Endothelial cell of umbilical vein (primary cell): Measurements from ENCODE around the gene BCL11B. TPM values are rescaled to one million over a fixed set of nuclear protein-coding genes. Genes with fewer than 3 reads are reported as not detected.

Experiments used
- BruUV-seq: library from RNA; stranded (reverse); fragments of 400-500 nt; replicated peaks from 2 replicates; lab custom pipeline; 2021; lab: Mats Ljungman, UMichigan
- CTCF ChIA-PET: fragments of 300-600, 350-600 bp; sonication (Branson Sonifier 250); formaldehyde crosslinking; loops from one replicate; lab custom pipeline; 2021; ENCODE audit warnings: antibody characterized with exemption, inconsistent platforms; lab: Charles Lee
- POLR2A ChIA-PET: fragments of 300-600, 350-600 bp; sonication (Branson Sonifier 250); formaldehyde crosslinking; loops from one replicate; lab custom pipeline; 2021; ENCODE audit warnings: antibody characterized with exemption, inconsistent platforms; lab: Charles Lee
- DNase-seq: peaks from one replicate; pipeline ENCODE4 v3.0.0-alpha.2; 2011; ENCODE audit warnings: low read depth, low spot score
- FAIRE-seq: peaks from 2 replicates; lab custom pipeline; 2011; peaks lifted over from hg19 to GRCh38; lab: Jason Lieb, UNC
- H2AFZ ChIP-seq: 2 replicates; pipeline ENCODE4 v1.6.0; 2012; ENCODE audit warnings: low read depth, low read length, control low read depth, inconsistent platforms
- H3K27ac ChIP-seq: 2 replicates; pipeline ENCODE4 v1.5.1; 2011; ENCODE audit warnings: low read depth, mild to moderate bottlenecking, control low read depth, low read length, moderate library complexity; ENCODE audit not compliant: insufficient read depth
- H3K27me3 ChIP-seq, 2 experiments: 2 replicates each; pipeline versions ENCODE4 v1.6.0 to v1.6.1; 2011; ENCODE audit warnings: low read length in 2 of 2, mixed read lengths in 1 of 2; ENCODE audit not compliant: control insufficient read depth in 2 of 2, insufficient read depth in 2 of 2
- H3K36me3 ChIP-seq, 2 experiments: 2 replicates in 1 of 2; 3 replicates in 1 of 2; pipeline ENCODE4 v1.5.1; 2011; ENCODE audit warnings: low read length in 2 of 2, mild to moderate bottlenecking in 1 of 2, moderate library complexity in 1 of 2; ENCODE audit not compliant: control insufficient read depth in 2 of 2, insufficient read depth in 2 of 2; ENCODE audit errors: extremely low read depth in 1 of 2
- H3K4me1 ChIP-seq: 3 replicates; pipeline ENCODE4 v1.5.1; 2011; ENCODE audit warnings: mild to moderate bottlenecking, low read length; ENCODE audit not compliant: control insufficient read depth, insufficient read depth; ENCODE audit errors: extremely low read depth
- H3K4me2 ChIP-seq: 2 replicates; pipeline ENCODE4 v1.6.1; 2011; ENCODE audit warnings: low read length, control low read depth, mixed read lengths; ENCODE audit not compliant: insufficient read depth
- H3K4me3 ChIP-seq, 3 experiments: fragments of 200-600 bp in 1 of 3; sonication (generic), shearing (Covaris generic) in 1 of 3; replicated peaks in 1 of 3; 2 replicates each; pipeline ENCODE4 v1.5.1; 2011 to 2016; ENCODE audit warnings: control low read depth in 3 of 3, low read length in 3 of 3, mild to moderate bottlenecking in 2 of 3, inconsistent platforms in 1 of 3, low read depth in 1 of 3, moderate library complexity in 1 of 3; ENCODE audit not compliant: insufficient read depth in 1 of 3
- H3K79me2 ChIP-seq: 2 replicates; pipeline ENCODE4 v1.6.0; 2012; ENCODE audit warnings: low read length, inconsistent platforms; ENCODE audit not compliant: control insufficient read depth, insufficient read depth
- H3K9ac ChIP-seq: replicated peaks from 2 replicates; pipeline ENCODE3; 2011; ENCODE audit warnings: low read length, control low read depth; ENCODE audit not compliant: insufficient read depth; ENCODE audit errors: extremely low read depth
- H3K9me1 ChIP-seq: replicated peaks from 3 replicates; pipeline ENCODE4 v1.6.0; 2011; ENCODE audit warnings: mild to moderate bottlenecking, low read length; ENCODE audit not compliant: control insufficient read depth, insufficient read depth; ENCODE audit errors: extremely low read depth
- H3K9me3 ChIP-seq: replicated peaks from 2 replicates; pipeline ENCODE4 v1.5.1; 2012; ENCODE audit warnings: low read length, inconsistent platforms; ENCODE audit not compliant: control insufficient read depth, insufficient read depth
- H4K20me1 ChIP-seq: replicated peaks from 2 replicates; pipeline ENCODE3; 2011; ENCODE audit warnings: mild to moderate bottlenecking, low read length; ENCODE audit not compliant: control insufficient read depth, insufficient read depth; ENCODE audit errors: extremely low read depth
- CTCF ChIP-seq, 2 donors: IDR thresholded peaks; 1 replicate in 1 of 2; 2 replicates in 1 of 2; pipeline ENCODE4 v1.5.1; 2011; ENCODE audit warnings: low read length in 2 of 2, mild to moderate bottlenecking in 2 of 2, moderate library complexity in 2 of 2, control low read depth in 1 of 2, inconsistent platforms in 1 of 2, low read depth in 1 of 2; ENCODE audit not compliant: insufficient read depth in 1 of 2; ENCODE audit errors: extremely low read depth in 1 of 2
- EZH2 ChIP-seq: IDR thresholded peaks from 2 replicates; pipeline ENCODE4 v1.6.1; 2012; ENCODE audit warnings: borderline replicate concordance, low read depth, mild to moderate bottlenecking, moderate library complexity, low read length, inconsistent platforms; ENCODE audit not compliant: severe bottlenecking
- FOS ChIP-seq: IDR thresholded peaks from 2 replicates; pipeline ENCODE4 v1.6.1; 2011; ENCODE audit warnings: mild to moderate bottlenecking, low read length, moderate library complexity, borderline replicate concordance; ENCODE audit not compliant: insufficient read depth
- GATA2 ChIP-seq: IDR thresholded peaks from 2 replicates; pipeline ENCODE4 v1.7.0; 2011; ENCODE audit warnings: low read depth, mild to moderate bottlenecking, moderate library complexity, mixed read lengths, low read length; ENCODE audit not compliant: insufficient read length, insufficient read depth
- JUN ChIP-seq: IDR thresholded peaks from 2 replicates; pipeline ENCODE4 v1.6.1; 2011; ENCODE audit warnings: borderline replicate concordance, low read depth; ENCODE audit not compliant: insufficient read length, insufficient read depth
- MAX ChIP-seq: IDR thresholded peaks from 2 replicates; pipeline ENCODE4 v1.6.1; 2011; ENCODE audit not compliant: insufficient read depth, insufficient read length
- MYC ChIP-seq: IDR thresholded peaks from one replicate; pipeline ENCODE4 v1.6.1; 2011; ENCODE audit warnings: mild to moderate bottlenecking, low read depth, low read length
- POLR2A ChIP-seq: IDR thresholded peaks from 2 replicates; pipeline ENCODE4 v1.6.1; 2012; ENCODE audit warnings: low read depth, mild to moderate bottlenecking, control low read depth, low read length
- POLR2AphosphoS5 ChIP-seq: IDR thresholded peaks from 2 replicates; pipeline ENCODE4 v1.6.1; 2012; ENCODE audit warnings: low read depth, mild to moderate bottlenecking, control low read depth, low read length, moderate library complexity; ENCODE audit not compliant: insufficient read depth
- dilution Hi-C: fragments of 300-500 bp; cut with MboI; formaldehyde crosslinking; loops from one replicate; pipeline ENCODE4 v1.15.0; 2019; ENCODE audit warnings: low sequenced_read_pairs; ENCODE audit not compliant: extremely low pct_ligation_motif_present
- intact Hi-C: fragments of 100-400 bp; cut with micrococcal nuclease; formaldehyde crosslinking; loops from one replicate; pipeline ENCODE4 v1.10.0; 2022
- polyA plus RNA-seq, 4 experiments: library from polyadenylated mRNA; depleted of rRNA in 3 of 4; stranded (reverse) in 3 of 4; unstranded in 1 of 4; fragments of >200 nt; gene quantifications; 2 replicates each; pipeline versions ENCODE4 v1.2.1 to v1.2.3, GENCODE V29; 2011 to 2012; ENCODE audit warnings: missing spikeins in 1 of 4
- total RNA-seq: library from RNA; stranded (reverse); gene quantifications from 2 replicates; pipeline ENCODE4 v1.2.3, GENCODE V29; 2021

Gene BCL11B
- total and polyA plus RNA-seq, 2 donors (not counting 3 experiments of a cell fraction or from before 2014, with no cell fraction given): 0.03 to 0.07 TPM

GRCh38 chr14:99236386-99237138, 35.4 kb downstream of the BCL11B start:
- H3K9ac ChIP-seq: no peak overlapping the region
- H3K27ac ChIP-seq: no peak overlapping the region
- DNase-seq (no peak), FAIRE-seq (no peak)
- dilution Hi-C loops (no loop called here), intact Hi-C loops (no loop called here)
- H3K9me3 ChIP-seq: peaks cover 2% of the 10 kb centered on the region
- no peaks in the 10 kb centered on the region for H3K9me1 ChIP-seq
- H3K27me3 ChIP-seq: no peaks in the 10 kb centered on the region
- ChIA-PET POLR2A (no interaction called here), CTCF (no interaction called here)
- no peak overlapping the region for H3K4me2 ChIP-seq
- H3K4me3 ChIP-seq: no peak overlapping the region
- BruUV-seq: no TSS peak
- H2AFZ ChIP-seq: no peak overlapping the region
- H3K4me1 ChIP-seq: no peaks in the 10 kb centered on the region
- no peaks in the 10 kb centered on the region for H4K20me1 ChIP-seq
- H3K36me3 ChIP-seq: no peaks in the 10 kb centered on the region
- TF ChIP-seq CTCF (IDR thresholded peaks at IDR 0.05; ENCODE audit: extremely low read depth in 1 of 2, insufficient read depth in 1 of 2, low read depth in 1 of 2, low read length in 2 of 2) (no peak), EZH2 (no peak), POLR2AphosphoS5 (no peak), FOS (no peak), MAX (no peak), GATA2 (no peak), POLR2A (no peak), JUN (no peak), MYC (no peak)
- H3K79me2 ChIP-seq: no peaks in the 10 kb centered on the region
